Measurements from ENCODE around the gene BEAN1.

Gene BEAN1

GRCh38 chr16:66420396-66420795 is 6.7 kb upstream of the BEAN1 start:
- no peak for DNase-seq

GRCh38 chr16:66421891-66422290 is 5.2 kb upstream of the BEAN1 start:
- peak; percentile 7 for DNase-seq

GRCh38 chr16:66422366-66422765 is 4.7 kb upstream of the BEAN1 start:
- peak; percentile 2 for DNase-seq

- no peak for DNase-seq
Observed at GRCh38 chr16:66423177-66423576, 3.9 kb upstream of the BEAN1 start.

GRCh38 chr16:66425651-66426050 is 1.4 kb upstream of the BEAN1 start:
- DNase-seq, result peak; percentile 19

- peak; percentile 18 for DNase-seq
Observed at GRCh38 chr16:66426112-66427035, 721 bp upstream of the BEAN1 start.

- peak; percentile 23 for DNase-seq
Observed at GRCh38 chr16:66427871-66428681, 981 bp downstream of the BEAN1 start.

GRCh38 chr16:66428682-66429251 is 1.7 kb downstream of the BEAN1 start:
- DNase-seq, result no peak

GRCh38 chr16:66429290-66429962 is 2.3 kb downstream of the BEAN1 start:
- no peak for DNase-seq

GRCh38 chr16:66430214-66430613 is 3.1 kb downstream of the BEAN1 start:
- DNase-seq, result no peak

GRCh38 chr16:66431760-66432159 is 4.7 kb downstream of the BEAN1 start:
- DNase-seq, result no peak

GRCh38 chr16:66432429-66432828 is 5.3 kb downstream of the BEAN1 start:
- DNase-seq, result no peak

- no peak for DNase-seq
Observed at GRCh38 chr16:66434619-66435430, 7.7 kb downstream of the BEAN1 start.

GRCh38 chr16:66435896-66436295 is 8.8 kb downstream of the BEAN1 start:
- DNase-seq, result no peak

GRCh38 chr16:66437391-66437945 is 10.4 kb downstream of the BEAN1 start:
- no peak for DNase-seq

- DNase-seq, result no peak
Observed at GRCh38 chr16:66438536-66438935, 11.4 kb downstream of the BEAN1 start.

- no peak for DNase-seq
Observed at GRCh38 chr16:66439051-66439730, 12.1 kb downstream of the BEAN1 start.

- DNase-seq, result no peak
Observed at GRCh38 chr16:66440271-66440802, 13.2 kb downstream of the BEAN1 start.

- no peak for DNase-seq
Observed at GRCh38 chr16:66440970-66441369, 13.9 kb downstream of the BEAN1 start.

- no peak for DNase-seq
Observed at GRCh38 chr16:66441586-66442375, 14.7 kb downstream of the BEAN1 start.

All from stimulated activated CD8-positive, alpha-beta memory T cell treated with anti-CD3 and anti-CD28 coated beads, Interleukin-4, amount 100 ng/mL, for 48 hours (primary cell).